Endodermal cell (in vitro differentiated cells): ENCODE measurements around the gene OR52M1. TPM values are rescaled to one million over a fixed set of nuclear protein-coding genes. Genes with fewer than 3 reads are reported as not detected.

Experiments
- DNase-seq: peaks from one replicate; pipeline ENCODE4 v3.0.0-alpha.2; 2017
- H3K27ac ChIP-seq: 2 replicates; pipeline ENCODE4 v1.5.1; 2013; ENCODE audit warnings: mild to moderate bottlenecking, low read depth, low read length, moderate library complexity
- H3K27me3 ChIP-seq: 2 replicates; pipeline ENCODE4 v1.6.1; 2013; ENCODE audit warnings: mild to moderate bottlenecking, low read length, moderate library complexity; ENCODE audit not compliant: insufficient read depth, control insufficient read depth, poor library complexity, severe bottlenecking
- H3K36me3 ChIP-seq: 2 replicates; pipeline ENCODE4 v1.7.0; 2013; ENCODE audit warnings: mild to moderate bottlenecking, low read length, moderate library complexity; ENCODE audit not compliant: control insufficient read depth, insufficient read depth
- H3K4me1 ChIP-seq: one replicate; pipeline ENCODE4 v1.7.0; 2013; ENCODE audit warnings: low read length; ENCODE audit not compliant: control insufficient read depth, insufficient read depth
- H3K4me3 ChIP-seq: 2 replicates; pipeline ENCODE4 v1.5.1; 2013; ENCODE audit warnings: mild to moderate bottlenecking, low read length, moderate library complexity
- H3K9ac ChIP-seq: 2 replicates; pipeline ENCODE4 v1.6.1; 2013; ENCODE audit warnings: mild to moderate bottlenecking, low read length, moderate library complexity; ENCODE audit not compliant: poor library complexity, severe bottlenecking; ENCODE audit errors: extremely low read depth
- H3K9me3 ChIP-seq: 2 replicates; pipeline ENCODE4 v1.6.1; 2013; ENCODE audit warnings: mild to moderate bottlenecking, low read length, moderate library complexity; ENCODE audit not compliant: control insufficient read depth
- H3K27ac Mint-ChIP-seq: 2 replicates; pipeline ENCODE4 v1.8.0; 2020; ENCODE audit warnings: mixed read lengths
- H3K27me3 Mint-ChIP-seq: 2 replicates; pipeline ENCODE4 v1.8.0; 2021; ENCODE audit warnings: mild to moderate bottlenecking, mixed read lengths; ENCODE audit not compliant: insufficient read depth
- H3K36me3 Mint-ChIP-seq: 2 replicates; pipeline ENCODE4 v1.8.0; 2020; ENCODE audit warnings: low read depth, mixed read lengths
- H3K4me1 Mint-ChIP-seq: 2 replicates; pipeline ENCODE4 v1.8.0; 2020; ENCODE audit warnings: mixed read lengths
- H3K4me3 Mint-ChIP-seq: 2 replicates; pipeline ENCODE4 v1.8.0; 2020; ENCODE audit warnings: mild to moderate bottlenecking, moderate library complexity, mixed read lengths
- H3K9me3 Mint-ChIP-seq: 2 replicates; pipeline ENCODE4 v1.8.0; 2020; ENCODE audit warnings: mild to moderate bottlenecking, mixed read lengths
- CTCF ChIP-seq: fragments of 200-600 bp; sonication (generic); conservative IDR thresholded peaks from 2 replicates; pipeline ENCODE4 v1.5.0; 2021; ENCODE audit warnings: antibody characterized with exemption, mild to moderate bottlenecking
- WGBS, 2 experiments: methylation state at CpG; one replicate each; pipeline versions ENCODE4 v1.1.5 to v1.1.7; 2013; ENCODE audit warnings: missing lambda C conversion rate in 2 of 2, mixed read lengths in 1 of 2; ENCODE audit not compliant: insufficient coverage in 1 of 2, insufficient read length in 1 of 2; 5-methylcytosine and 5-hydroxymethylcytosine counted together
- total RNA-seq, 2 donors: library from RNA; stranded (reverse); fragmentation: NEBNext Ultra II Directional in 1 of 2; extraction: Animal tissue kit (Norgen Biotek cat#: 25700) in 1 of 2; gene quantifications; 2 replicates in 1 of 2; 3 replicates in 1 of 2; pipeline ENCODE4 v1.2.1, GENCODE V29; 2021

Gene OR52M1
- total RNA-seq, 2 donors from 2014 or later, result not detected

- no peak overlapping the region for H3K4me3 ChIP-seq
- WGBS, 2 experiments, result 74 to 87% methylated on average over 3 to 4 of the region's 4 CpGs
- H3K4me1 ChIP-seq, result no peaks in the 10 kb centered on the region
- Mint-ChIP-seq H3K36me3 (no peaks in the 10 kb centered on the region), H3K9me3 (peaks cover 6% of the 10 kb centered on the region), H3K27ac (no peak overlapping the region), H3K27me3 (peaks cover 7% of the 10 kb centered on the region), H3K4me1 (no peaks in the 10 kb centered on the region), H3K4me3 (no peak overlapping the region)
- no peak overlapping the region for H3K27ac ChIP-seq
- no peak overlapping the region for H3K9ac ChIP-seq
- no peak for DNase-seq
- no peaks in the 10 kb centered on the region for H3K27me3 ChIP-seq
- no peaks in the 10 kb centered on the region for H3K9me3 ChIP-seq
- H3K36me3 ChIP-seq, result no peaks in the 10 kb centered on the region
- no peak for TF ChIP-seq CTCF
Measured at GRCh38 chr11:4547416-4547815, 2.4 kb downstream of the OR52M1 start.

GRCh38 chr11:4551346-4551979, 6.5 kb downstream of the OR52M1 start:
- Mint-ChIP-seq H3K9me3 (peaks cover 12% of the 10 kb centered on the region), H3K27ac (no peak overlapping the region)
- 71 to 86% methylated on average over 6 to 8 of the region's 8 CpGs for WGBS, 2 experiments

GRCh38 chr11:4559527-4560440, 14.8 kb downstream of the OR52M1 start:
- Mint-ChIP-seq H3K36me3 (no peaks in the 10 kb centered on the region), H3K9me3 (peaks cover 14% of the 10 kb centered on the region), H3K27ac (no peak overlapping the region), H3K4me3 (no peak overlapping the region), H3K27me3 (no peaks in the 10 kb centered on the region), H3K4me1 (no peaks in the 10 kb centered on the region)
- Histone ChIP-seq H3K9me3 (peaks cover 6% of the 10 kb centered on the region), H3K27ac (no peak overlapping the region), H3K27me3 (no peaks in the 10 kb centered on the region), H3K9ac (no peak overlapping the region), H3K4me1 (no peaks in the 10 kb centered on the region), H3K36me3 (no peaks in the 10 kb centered on the region), H3K4me3 (no peak overlapping the region)
- WGBS, 2 experiments, result 78 to 84% methylated on average over 5 to 8 of the region's 8 CpGs
- DNase-seq, result no peak
- no peak for TF ChIP-seq CTCF

More at GRCh38 chr11:4551346-4551979, 6.5 kb downstream of the OR52M1 start:
- peaks cover 9% of the 10 kb centered on the region for H3K27me3 Mint-ChIP-seq
- H3K4me3 Mint-ChIP-seq, result no peak overlapping the region
- H3K36me3 ChIP-seq, result no peaks in the 10 kb centered on the region
- H3K27ac ChIP-seq, result no peak overlapping the region
- no peaks in the 10 kb centered on the region for H3K9me3 ChIP-seq
- no peaks in the 10 kb centered on the region for H3K27me3 ChIP-seq
- no peak overlapping the region for H3K9ac ChIP-seq
- no peak overlapping the region for H3K4me3 ChIP-seq
- no peaks in the 10 kb centered on the region for H3K4me1 Mint-ChIP-seq
- TF ChIP-seq CTCF, result peak; percentile 72
- H3K36me3 Mint-ChIP-seq, result no peaks in the 10 kb centered on the region
- no peaks in the 10 kb centered on the region for H3K4me1 ChIP-seq
- DNase-seq, result peak; percentile 50
